ENCODE data around the gene KDM4B. TPM values are rescaled to one million over a fixed set of nuclear protein-coding genes. Genes with fewer than 3 reads are reported as not detected.

KDM4B gene
- polyA plus RNA-seq, 1 experiment, result 7.7 TPM

- TF ChIP-seq CTCF (IDR thresholded peaks at IDR 0.05; ENCODE audit: low read depth, low read length), result no peak
- CTCF ChIA-PET, result interaction anchor here (0.6 kb wide), 1 partner anchor 777 kb away, joined by 3 read pairs; no protein-coding TSS in a partner anchor
- Histone ChIP-seq H3K9me3 (ENCODE audit: control insufficient read depth, insufficient read depth, low read length) (no peaks in the 10 kb centered on the region), H3K27ac (ENCODE audit: low read depth, low read length) (no peak overlapping the region), H3K27me3 (ENCODE audit: control insufficient read depth, insufficient read depth, low read length) (no peaks in the 10 kb centered on the region), H3K4me3 (ENCODE audit: low read depth, low read length) (no peak overlapping the region)
- DNase-seq (ENCODE audit: low read depth, low spot score), result no peak
- POLR2A ChIA-PET, result no interaction called here
These were observed 214.7 kb downstream of the KDM4B start for GRCh38 chr19:5183616-5184015.

- Histone ChIP-seq H3K27ac (ENCODE audit: low read depth, low read length) (no peak overlapping the region), H3K27me3 (ENCODE audit: control insufficient read depth, insufficient read depth, low read length) (no peaks in the 10 kb centered on the region), H3K9me3 (ENCODE audit: control insufficient read depth, insufficient read depth, low read length) (no peaks in the 10 kb centered on the region), H3K4me3 (ENCODE audit: low read depth, low read length) (no peak overlapping the region)
- DNase-seq (ENCODE audit: low read depth, low spot score), result no peak
- no peak for TF ChIP-seq CTCF (IDR thresholded peaks at IDR 0.05; ENCODE audit: low read depth, low read length)
- CTCF ChIA-PET, result no interaction called here
- POLR2A ChIA-PET, result no interaction called here
These were observed 216.0 kb downstream of the KDM4B start for GRCh38 chr19:5184930-5185329.

GRCh38 chr19:5186293-5187050, 217.6 kb downstream of the KDM4B start:
- TF ChIP-seq CTCF (IDR thresholded peaks at IDR 0.05; ENCODE audit: low read depth, low read length), result no peak
- no peaks in the 10 kb centered on the region for H3K27me3 ChIP-seq (ENCODE audit: control insufficient read depth, insufficient read depth, low read length)
- no peak overlapping the region for H3K27ac ChIP-seq (ENCODE audit: low read depth, low read length)
- H3K9me3 ChIP-seq (ENCODE audit: control insufficient read depth, insufficient read depth, low read length), result no peaks in the 10 kb centered on the region
- DNase-seq (ENCODE audit: low read depth, low spot score), result no peak
- ChIA-PET CTCF (no interaction called here), POLR2A (interaction anchor here (0.7 kb wide), 1 partner anchor 30 kb away, joined by 3 read pairs; no protein-coding TSS in a partner anchor)
- no peak overlapping the region for H3K4me3 ChIP-seq (ENCODE audit: low read depth, low read length)

- ChIA-PET CTCF (no interaction called here), POLR2A (no interaction called here)
- no peak for TF ChIP-seq CTCF (IDR thresholded peaks at IDR 0.05; ENCODE audit: low read depth, low read length)
- Histone ChIP-seq H3K9me3 (ENCODE audit: control insufficient read depth, insufficient read depth, low read length) (no peaks in the 10 kb centered on the region), H3K27ac (ENCODE audit: low read depth, low read length) (no peak overlapping the region), H3K4me3 (ENCODE audit: low read depth, low read length) (no peak overlapping the region), H3K27me3 (ENCODE audit: control insufficient read depth, insufficient read depth, low read length) (no peaks in the 10 kb centered on the region)
- DNase-seq (ENCODE audit: low read depth, low spot score), result no peak
These were observed 219.8 kb downstream of the KDM4B start for GRCh38 chr19:5188548-5189317.

- POLR2A ChIA-PET, result no interaction called here
- CTCF ChIA-PET, result no interaction called here
- TF ChIP-seq CTCF (IDR thresholded peaks at IDR 0.05; ENCODE audit: low read depth, low read length), result no peak
These were observed 220.3 kb downstream of the KDM4B start for GRCh38 chr19:5189318-5189607.

More at GRCh38 chr19:5189318-5189607, 220.3 kb downstream of the KDM4B start:
- no peaks in the 10 kb centered on the region for H3K9me3 ChIP-seq (ENCODE audit: control insufficient read depth, insufficient read depth, low read length)
- no peak overlapping the region for H3K4me3 ChIP-seq (ENCODE audit: low read depth, low read length)
- H3K27me3 ChIP-seq (ENCODE audit: control insufficient read depth, insufficient read depth, low read length), result no peaks in the 10 kb centered on the region
- no peak overlapping the region for H3K27ac ChIP-seq (ENCODE audit: low read depth, low read length)
- DNase-seq (ENCODE audit: low read depth, low spot score), result no peak

Data from AG04450 (cell line).